GM18951 (cell line): ENCODE results near the gene ISL1.

Experiments used
- POLR2A ChIP-seq: IDR thresholded peaks from 4 replicates; pipeline ENCODE4 v1.6.1; 2011; ENCODE audit warnings: mild to moderate bottlenecking; ENCODE audit not compliant: insufficient read length, insufficient read depth; ENCODE audit errors: extremely low read depth
- in situ Hi-C: fragments of 300-500 bp; cut with MboI; formaldehyde crosslinking; loops from one replicate; pipeline ENCODE4 v1.12.0; 2022; ENCODE audit warnings: low sequenced_read_pairs, mixed read lengths, inconsistent platforms; ENCODE audit not compliant: unreplicated experiment

ISL1 gene

DNA sequence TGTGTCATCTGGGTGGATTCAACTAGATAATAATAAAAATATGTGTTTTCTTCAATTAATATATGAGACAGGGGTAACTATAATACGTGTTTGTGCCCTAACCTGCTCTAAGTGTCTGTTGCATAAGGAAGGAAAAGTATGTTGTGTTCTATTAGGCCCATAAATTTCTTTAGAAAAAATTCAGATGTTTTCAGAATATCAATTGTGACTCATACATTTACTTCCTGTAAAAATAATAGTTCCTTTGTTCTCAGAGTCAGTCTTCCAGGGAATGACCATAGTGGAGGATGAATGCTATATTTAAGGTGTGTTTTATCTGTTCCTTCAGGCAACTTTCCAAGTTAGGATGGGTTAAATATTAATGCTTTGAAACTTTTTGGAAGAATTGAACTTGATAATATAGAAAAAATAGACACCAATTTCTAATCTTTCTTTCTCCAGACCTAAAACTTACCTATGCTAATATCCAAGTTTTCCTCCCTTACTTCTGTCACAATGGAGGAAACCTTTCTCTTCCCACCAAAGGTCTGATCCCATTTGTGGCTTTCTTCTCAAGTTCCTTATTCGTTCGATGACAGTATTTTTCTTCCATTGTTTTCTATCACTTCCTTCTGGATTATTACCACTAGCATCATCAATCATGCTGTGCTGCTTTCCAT lies 49.9 kb downstream of the ISL1 start:
- TF ChIP-seq POLR2A = no peak
- in situ Hi-C loops = no loop called here

DNA sequence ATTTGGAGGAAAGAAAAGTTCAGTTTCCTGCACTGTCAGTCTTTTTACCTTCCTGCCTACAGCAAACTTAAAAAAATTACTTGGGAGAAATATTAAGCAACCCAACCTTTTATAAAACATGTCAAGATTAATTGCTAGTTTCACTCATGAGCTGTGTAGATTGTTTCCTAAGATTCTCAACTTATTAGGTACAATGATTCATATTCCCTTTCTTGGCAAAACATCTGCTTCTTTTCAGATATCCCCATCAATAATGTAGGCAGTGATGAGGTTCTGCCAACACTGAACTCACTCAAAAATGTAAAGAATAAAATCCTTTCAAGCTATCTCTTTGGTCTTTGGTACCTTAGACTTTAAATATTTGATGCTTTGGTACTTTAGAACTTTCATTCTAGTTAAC lies 56.0 kb downstream of the ISL1 start:
- in situ Hi-C loops = no loop called here

More for the DNA sequence above, 56.0 kb downstream of the ISL1 start:
- no peak for TF ChIP-seq POLR2A
